ENCODE data around the gene FNDC3B. TPM values are rescaled to one million over a fixed set of nuclear protein-coding genes. Genes with fewer than 3 reads are reported as not detected.

The FNDC3B gene
- total RNA-seq, 1 donor from 2014 or later = 290 TPM

- Mint-ChIP-seq H3K27ac (ENCODE audit: unreplicated experiment) (peak overlapping the region; percentile 5), H3K4me3 (ENCODE audit: unreplicated experiment) (no peak overlapping the region), H3K27me3 (ENCODE audit: low read depth) (no peaks in the 10 kb centered on the region), H3K4me1 (ENCODE audit: low read depth) (peaks cover 64% of the 10 kb centered on the region), H3K9me3 (ENCODE audit: low read depth) (no peaks in the 10 kb centered on the region), H3K36me3 (ENCODE audit: low read depth) (peaks cover 3% of the 10 kb centered on the region)
- TF ChIP-seq CTCF (IDR thresholded peaks at IDR 0.05) = no peak
- DNase-seq (ENCODE audit: low spot score) = no peak
Observed at GRCh38 chr3:172166261-172166660, 126.9 kb downstream of the FNDC3B start.

- H3K27me3 Mint-ChIP-seq (ENCODE audit: low read depth) = no peaks in the 10 kb centered on the region
- H3K4me1 Mint-ChIP-seq (ENCODE audit: low read depth) = peaks cover 64% of the 10 kb centered on the region
- peaks cover 1% of the 10 kb centered on the region for H3K36me3 Mint-ChIP-seq (ENCODE audit: low read depth)
- peak overlapping the region; percentile 12 for H3K27ac Mint-ChIP-seq (ENCODE audit: unreplicated experiment)
- no peaks in the 10 kb centered on the region for H3K9me3 Mint-ChIP-seq (ENCODE audit: low read depth)
- TF ChIP-seq CTCF (IDR thresholded peaks at IDR 0.05) = no peak
- H3K4me3 Mint-ChIP-seq (ENCODE audit: unreplicated experiment) = no peak overlapping the region
- DNase-seq (ENCODE audit: low spot score) = no peak
Observed at GRCh38 chr3:172166890-172167289, 127.5 kb downstream of the FNDC3B start.

- Mint-ChIP-seq H3K4me3 (ENCODE audit: unreplicated experiment) (no peak overlapping the region), H3K9me3 (ENCODE audit: low read depth) (no peaks in the 10 kb centered on the region), H3K36me3 (ENCODE audit: low read depth) (peaks cover 1% of the 10 kb centered on the region), H3K27me3 (ENCODE audit: low read depth) (no peaks in the 10 kb centered on the region), H3K4me1 (ENCODE audit: low read depth) (peaks cover 67% of the 10 kb centered on the region), H3K27ac (ENCODE audit: unreplicated experiment) (peak overlapping the region; percentile 57)
- no peak for TF ChIP-seq CTCF (IDR thresholded peaks at IDR 0.05)
- no peak for DNase-seq (ENCODE audit: low spot score)
Observed at GRCh38 chr3:172167892-172168648, 128.7 kb downstream of the FNDC3B start.

GRCh38 chr3:172170073-172170709 lies 130.8 kb downstream of the FNDC3B start:
- Mint-ChIP-seq H3K4me3 (ENCODE audit: unreplicated experiment) (no peak overlapping the region), H3K36me3 (ENCODE audit: low read depth) (peaks cover 1% of the 10 kb centered on the region), H3K9me3 (ENCODE audit: low read depth) (no peaks in the 10 kb centered on the region), H3K4me1 (ENCODE audit: low read depth) (peaks cover 79% of the 10 kb centered on the region), H3K27ac (ENCODE audit: unreplicated experiment) (peak overlapping the region; percentile 61), H3K27me3 (ENCODE audit: low read depth) (no peaks in the 10 kb centered on the region)
- DNase-seq (ENCODE audit: low spot score) = no peak
- no peak for TF ChIP-seq CTCF (IDR thresholded peaks at IDR 0.05)

- no peak for TF ChIP-seq CTCF (IDR thresholded peaks at IDR 0.05)
- H3K4me1 Mint-ChIP-seq (ENCODE audit: low read depth) = peaks cover 80% of the 10 kb centered on the region
- H3K9me3 Mint-ChIP-seq (ENCODE audit: low read depth) = no peaks in the 10 kb centered on the region
- H3K36me3 Mint-ChIP-seq (ENCODE audit: low read depth) = peaks cover 1% of the 10 kb centered on the region
- no peaks in the 10 kb centered on the region for H3K27me3 Mint-ChIP-seq (ENCODE audit: low read depth)
- no peak for DNase-seq (ENCODE audit: low spot score)
- H3K27ac Mint-ChIP-seq (ENCODE audit: unreplicated experiment) = peak overlapping the region; percentile 77
- no peak overlapping the region for H3K4me3 Mint-ChIP-seq (ENCODE audit: unreplicated experiment)
Observed at GRCh38 chr3:172170841-172171240, 131.5 kb downstream of the FNDC3B start.

Measured in chondrocyte (in vitro differentiated cells).